NCI-H1417 treated with DMSO at 0.1 percent for 48 hours (cell line): ENCODE measurements around the gene ASPA.
"Not testable (repeated sequence)": the region's sequence is repeated elsewhere in the genome, so short reads cannot be mapped to it uniquely, and the experiment has no call there.

Experiments used
- DNase-seq: peaks from one replicate; lab custom pipeline; 2025; lab: John Stamatoyannopoulos, UW

Gene ASPA

DNA sequence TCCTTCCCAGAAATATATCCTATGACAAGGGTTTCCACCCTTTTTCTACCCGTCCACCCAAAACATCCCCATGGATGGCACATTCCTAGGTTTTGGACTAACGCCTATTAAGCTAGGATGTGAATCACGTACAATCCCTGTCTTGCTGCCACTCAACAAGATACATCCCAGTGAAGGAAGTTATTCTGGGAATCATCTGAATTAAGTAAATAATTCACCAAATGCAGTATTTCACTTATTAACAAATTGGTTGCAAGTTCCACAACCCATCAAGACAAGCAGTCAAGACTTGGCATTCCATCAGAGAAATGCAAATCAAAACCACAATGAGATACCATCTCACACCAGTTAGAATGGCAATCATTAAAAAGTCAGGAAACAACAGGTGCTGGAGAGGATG is 32.1 kb downstream of the ASPA start:
- no peak for DNase-seq

DNA sequence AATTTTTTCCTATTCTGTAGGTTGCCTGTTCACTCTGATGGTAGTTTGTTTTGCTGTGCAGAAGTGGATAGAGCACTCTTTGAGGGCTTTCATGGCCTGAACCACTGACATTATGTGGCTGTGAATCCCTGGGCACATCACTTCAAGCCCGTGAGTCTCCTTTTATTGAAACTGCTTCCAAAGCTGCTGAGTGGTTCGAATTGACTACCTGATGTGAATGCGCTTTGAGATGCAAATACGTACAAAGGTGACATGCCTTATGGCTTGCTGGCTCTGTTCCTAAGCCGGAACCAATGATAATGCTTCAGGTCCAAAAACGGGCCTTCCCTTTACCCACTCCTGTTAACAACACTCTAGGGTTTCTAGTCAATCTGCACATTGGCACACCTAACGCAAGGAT is 34.3 kb downstream of the ASPA start:
- no peak for DNase-seq

DNA sequence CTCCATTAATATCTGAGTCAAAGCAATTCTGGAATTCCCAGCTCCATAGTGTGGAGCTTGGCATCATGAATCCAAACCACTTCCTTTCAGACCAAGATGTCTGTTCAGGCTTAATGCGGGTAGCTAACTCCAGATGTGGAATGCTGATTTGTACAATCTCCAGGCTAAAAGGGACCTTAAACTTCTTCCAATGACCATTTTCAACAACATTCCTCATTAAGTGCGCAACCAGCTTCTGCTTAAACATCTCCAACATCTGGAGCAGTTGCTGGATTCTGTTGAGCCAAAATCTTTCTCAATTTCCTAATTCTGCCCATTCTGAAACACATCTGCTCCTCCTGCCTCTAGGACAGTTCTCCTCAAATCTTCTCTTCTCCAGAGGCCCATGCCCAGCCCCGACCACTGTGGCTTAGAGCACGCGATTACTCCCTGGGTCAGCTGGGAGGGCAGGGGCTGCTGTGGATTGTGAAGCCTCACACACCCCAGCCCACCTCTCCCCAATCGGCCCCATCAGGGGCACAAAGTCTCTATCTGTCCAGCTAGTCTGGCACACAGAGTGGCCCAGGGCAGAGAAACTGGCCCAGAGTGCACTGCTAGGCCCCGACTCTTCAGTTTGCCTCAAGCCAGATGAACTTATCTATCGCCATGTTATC is 36.2 kb downstream of the ASPA start:
- no peak for DNase-seq

DNA sequence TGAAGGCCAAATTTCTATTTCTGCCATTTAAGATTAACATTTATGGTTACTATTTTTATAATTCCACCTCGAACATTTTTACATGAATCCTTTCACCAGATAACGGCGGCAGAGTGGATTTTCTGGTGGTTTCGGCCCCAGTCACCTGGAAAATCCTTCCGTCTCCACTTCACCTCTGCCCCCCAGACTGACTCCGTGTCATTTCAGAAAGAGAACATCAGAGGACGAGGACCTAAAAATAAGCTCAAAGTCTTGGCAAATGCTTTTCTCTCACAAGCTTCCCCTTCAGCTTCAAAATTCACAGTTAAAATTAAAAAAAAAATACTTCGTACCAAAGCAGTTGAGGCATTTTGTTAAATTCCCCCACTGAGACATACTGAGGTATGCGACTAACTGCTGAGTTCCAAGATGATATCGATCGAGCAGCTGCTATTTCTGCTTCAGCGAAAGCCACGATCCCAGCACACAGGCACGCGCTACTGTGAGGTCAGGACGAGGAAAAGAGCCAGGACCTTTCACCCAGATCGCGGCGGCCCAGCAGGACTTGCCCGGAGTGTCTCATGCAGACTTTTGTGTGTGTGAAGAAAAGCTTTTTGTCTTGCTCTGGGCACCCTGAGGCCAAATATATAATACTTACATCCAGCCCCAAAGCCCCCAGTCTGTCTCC is 36.8 kb downstream of the ASPA start:
- DNase-seq, result no peak

DNA sequence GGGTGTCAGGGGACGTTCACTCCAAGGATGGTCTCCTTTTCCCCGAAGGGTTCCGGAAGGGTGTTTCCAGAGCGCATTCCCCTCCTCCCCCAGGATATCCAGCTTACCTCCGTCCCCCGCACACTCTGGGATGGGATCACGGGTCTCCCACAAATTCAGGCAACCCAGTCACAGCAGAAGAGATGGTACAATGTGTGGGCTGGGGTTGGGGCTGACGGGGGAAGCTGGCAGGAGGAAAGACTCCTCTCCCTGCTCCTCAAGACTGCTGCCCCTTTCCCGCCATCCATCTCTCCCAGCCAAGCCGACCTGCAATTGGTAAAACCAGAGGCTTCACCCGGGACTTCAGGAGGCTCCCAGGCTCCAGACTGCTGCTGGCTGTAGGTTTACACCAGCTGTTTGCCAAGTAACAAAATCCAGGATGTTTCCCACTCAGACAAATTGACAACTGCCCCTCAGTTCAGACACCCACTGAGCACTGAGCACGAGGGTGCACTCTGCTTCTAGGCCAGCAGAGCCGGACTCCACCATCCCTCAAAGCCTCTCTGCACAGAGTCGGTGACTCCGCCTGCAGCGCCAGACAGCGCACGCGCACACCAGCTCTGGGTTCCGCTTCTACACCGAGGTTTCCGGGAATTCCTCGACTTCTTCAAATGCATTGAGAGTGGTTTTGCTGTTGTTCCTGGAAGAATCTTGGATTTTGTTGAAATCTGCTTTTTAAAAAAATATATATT is 37.7 kb downstream of the ASPA start:
- no peak for DNase-seq

DNA sequence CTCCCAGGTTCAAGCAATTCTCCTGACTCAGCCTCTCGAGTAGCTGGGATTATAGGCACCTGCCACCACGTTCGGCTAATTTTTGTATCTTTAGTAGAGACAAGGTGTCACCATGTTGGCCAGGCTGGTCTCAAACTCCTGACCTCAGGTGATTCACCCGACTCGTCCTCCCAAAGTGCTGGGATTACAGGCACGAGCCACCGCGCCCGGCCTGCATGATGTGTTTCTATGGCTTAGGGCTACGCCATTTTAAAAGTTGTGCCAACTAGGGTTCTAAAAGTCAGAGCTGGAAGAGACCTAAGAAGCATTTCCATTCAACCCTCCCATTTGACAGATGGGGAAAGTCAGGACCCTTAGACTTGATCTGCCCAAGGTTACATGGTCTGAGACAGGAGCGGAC is 38.4 kb downstream of the ASPA start:
- DNase-seq, result not testable (repeated sequence)

DNA sequence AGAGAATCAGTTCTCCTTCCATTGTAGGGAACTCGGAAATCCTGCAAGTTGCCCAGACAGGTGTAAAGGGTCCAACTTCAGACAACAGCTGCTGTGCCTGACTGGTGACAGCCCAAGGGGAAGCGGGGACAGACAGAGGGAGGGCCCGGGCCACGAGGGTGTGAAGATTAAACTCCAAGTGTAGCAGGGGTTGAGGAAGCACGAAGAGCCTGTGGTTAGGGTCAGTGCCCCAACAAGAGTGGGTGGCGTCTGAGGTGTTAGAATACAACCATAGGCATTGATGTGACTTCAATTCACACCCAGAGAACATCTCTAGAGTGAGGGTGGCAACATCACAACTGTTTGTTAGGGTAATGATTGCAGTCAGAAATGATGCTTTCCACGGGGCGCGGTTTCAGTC is 39.1 kb downstream of the ASPA start:
- DNase-seq, result no peak

DNA sequence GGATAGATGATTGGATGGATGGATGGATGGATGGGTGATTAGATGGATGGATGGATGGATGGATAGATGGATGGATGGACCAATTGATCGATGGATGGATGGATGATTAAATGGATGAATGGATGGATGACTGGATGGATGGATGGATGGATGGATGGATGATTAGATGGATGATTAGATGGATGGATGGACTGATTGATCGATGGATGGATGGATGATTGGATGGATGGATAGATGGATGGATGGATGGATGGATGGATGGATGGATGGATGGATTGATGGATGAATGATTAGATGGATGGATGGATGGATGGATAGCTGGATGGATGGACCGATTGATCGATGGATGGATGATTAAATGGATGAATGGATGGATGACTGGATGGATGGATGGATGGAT is 43.7 kb downstream of the ASPA start:
- DNase-seq, result not testable (repeated sequence)

DNA sequence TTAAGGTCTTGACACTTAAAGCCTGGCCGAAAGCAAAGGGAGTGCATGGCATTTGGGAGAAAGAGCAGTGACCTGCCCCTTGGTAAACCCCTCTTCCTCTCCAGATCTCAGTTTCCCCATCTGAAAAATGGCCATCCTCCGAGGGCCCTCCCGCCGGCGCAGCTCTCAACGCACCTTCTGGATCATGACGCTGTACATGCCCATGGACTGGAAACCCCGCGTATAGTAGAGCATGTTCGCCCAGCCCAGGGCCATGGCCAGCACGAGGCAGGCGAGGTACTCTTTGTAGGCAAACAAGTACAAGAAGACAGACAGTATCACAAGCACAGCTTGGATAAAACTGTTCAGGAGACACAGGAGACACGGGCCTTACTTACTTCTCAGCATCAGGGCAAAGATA is 48.2 kb downstream of the ASPA start:
- no peak for DNase-seq

DNA sequence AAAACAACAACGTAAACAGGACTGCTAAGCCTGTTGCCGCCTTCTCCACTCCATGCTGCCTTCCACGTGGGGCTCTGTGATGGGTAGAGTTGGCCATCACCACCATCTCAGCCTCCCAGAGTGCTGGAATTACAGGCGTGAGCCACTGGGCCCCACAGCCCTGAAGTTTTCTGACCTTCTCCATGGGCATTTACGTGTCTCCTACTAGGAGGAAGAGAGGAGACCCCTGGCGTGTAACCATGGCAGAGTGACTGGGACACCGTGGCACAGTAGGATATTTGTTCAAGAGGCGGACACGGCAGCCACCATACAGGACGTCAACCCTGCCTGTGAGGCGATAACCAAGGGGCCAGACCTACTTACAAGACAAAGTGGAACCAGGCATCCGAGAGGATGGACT is 50.7 kb downstream of the ASPA start:
- no peak for DNase-seq

DNA sequence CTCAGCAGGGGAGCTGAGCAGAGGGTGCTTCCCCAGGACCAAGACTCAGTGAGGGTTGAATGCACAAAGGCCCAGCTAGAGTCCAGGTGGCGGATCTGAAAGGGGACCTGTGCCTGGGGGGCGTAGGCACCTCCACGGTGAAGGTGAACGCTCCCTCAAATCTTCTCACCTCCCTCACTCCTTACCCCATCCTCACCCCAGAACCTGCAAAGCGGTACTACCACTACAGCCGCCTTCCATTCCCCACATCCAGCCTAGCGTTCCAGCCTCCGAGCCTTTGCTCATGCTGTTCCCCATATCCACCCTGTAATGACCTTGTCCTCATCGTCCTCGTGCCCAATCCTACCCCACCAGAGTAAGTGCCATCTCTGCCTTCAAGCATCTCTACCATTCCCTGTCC is 51.2 kb downstream of the ASPA start:
- DNase-seq, result no peak

DNA sequence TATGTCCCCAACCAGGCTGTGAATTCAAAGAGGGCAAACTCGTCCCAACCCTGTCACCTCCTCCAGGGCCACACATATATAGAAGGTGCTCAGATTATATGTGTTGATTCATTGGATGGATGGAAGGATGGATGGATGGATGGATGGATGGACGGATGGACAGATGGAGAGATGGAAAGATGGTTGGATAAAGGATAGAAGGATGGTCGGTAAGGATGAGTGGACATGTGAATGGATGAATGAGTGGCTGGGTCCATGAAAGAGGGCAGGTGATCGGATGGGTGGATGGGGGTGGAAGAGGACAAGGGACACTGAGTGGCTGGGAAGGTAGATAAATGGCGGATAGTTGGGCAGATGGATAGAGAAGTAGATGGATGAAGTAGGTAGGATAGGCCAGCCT is 51.7 kb downstream of the ASPA start:
- no peak for DNase-seq

DNA sequence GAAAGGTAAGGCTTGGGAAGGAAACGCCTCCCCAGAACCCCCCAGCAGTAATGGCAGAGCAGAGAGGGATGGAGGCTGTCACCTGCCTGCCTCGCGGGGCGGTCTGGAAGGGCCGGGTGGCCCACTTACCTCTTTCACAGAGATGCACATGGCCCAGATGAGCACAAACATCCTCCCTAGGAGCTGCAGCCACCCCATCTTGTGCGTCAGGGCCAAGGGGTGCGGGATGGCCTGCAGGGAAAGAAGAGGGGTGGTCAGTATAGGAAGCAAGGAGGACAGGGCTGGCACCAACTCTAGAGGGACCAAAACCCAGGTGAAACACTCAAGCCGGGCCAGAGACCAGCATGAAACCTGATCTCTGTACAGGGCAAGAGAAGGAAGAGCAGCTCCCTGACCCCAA is 52.1 kb downstream of the ASPA start:
- DNase-seq, result no peak

DNA sequence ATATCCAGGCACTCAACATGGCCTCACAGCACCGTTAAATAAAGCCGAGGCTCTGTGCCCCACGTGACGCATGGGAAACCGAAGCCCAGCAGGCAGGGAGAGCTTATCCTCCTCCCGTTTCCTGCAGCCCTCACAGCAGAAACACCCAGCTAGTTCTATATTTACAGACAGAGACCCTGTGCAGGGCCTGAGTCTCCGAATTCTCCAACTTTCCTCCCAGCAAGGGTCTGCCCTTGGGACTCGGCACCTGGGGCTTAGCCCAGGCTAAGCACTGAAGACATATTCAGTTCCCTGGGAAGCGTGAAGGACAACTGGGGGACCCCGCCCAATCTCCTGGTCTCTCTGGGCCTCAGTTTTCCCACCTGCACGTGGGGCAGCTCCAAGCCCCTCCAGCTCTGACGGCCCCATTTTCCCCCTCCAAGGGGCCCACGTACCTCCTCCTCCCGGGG is 52.6 kb downstream of the ASPA start:
- DNase-seq, result no peak

DNA sequence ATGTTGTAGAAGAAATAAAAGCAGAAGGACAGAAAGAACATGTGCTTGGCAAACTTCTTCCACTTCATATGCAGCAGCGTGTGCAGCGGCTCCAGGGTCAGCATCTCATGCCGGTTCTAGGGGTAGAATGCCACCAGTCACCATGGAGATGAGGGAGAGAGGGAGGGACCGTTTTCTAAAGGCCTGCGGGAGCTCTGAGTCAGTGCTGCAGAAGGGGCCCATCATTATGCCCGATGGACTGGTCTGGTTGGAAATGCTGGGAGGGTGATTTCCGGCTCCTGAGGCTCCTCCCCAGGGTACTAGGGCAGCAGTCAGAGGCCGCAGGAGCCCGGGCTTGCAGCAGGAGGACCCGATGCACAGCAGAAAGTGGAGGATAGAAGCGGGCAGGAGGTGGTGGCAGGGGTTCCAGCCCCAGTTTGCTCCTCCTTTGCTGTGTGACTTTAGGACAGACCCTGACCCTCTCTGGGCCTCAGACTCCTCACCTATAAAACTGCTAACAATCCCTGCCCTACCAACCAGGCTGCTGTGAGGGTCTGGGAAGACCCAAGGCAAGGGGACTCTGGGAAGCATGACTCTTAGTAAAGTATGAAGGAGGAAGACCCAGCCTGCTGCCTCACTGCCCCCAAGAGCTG is 53.2 kb downstream of the ASPA start:
- no peak for DNase-seq

DNA sequence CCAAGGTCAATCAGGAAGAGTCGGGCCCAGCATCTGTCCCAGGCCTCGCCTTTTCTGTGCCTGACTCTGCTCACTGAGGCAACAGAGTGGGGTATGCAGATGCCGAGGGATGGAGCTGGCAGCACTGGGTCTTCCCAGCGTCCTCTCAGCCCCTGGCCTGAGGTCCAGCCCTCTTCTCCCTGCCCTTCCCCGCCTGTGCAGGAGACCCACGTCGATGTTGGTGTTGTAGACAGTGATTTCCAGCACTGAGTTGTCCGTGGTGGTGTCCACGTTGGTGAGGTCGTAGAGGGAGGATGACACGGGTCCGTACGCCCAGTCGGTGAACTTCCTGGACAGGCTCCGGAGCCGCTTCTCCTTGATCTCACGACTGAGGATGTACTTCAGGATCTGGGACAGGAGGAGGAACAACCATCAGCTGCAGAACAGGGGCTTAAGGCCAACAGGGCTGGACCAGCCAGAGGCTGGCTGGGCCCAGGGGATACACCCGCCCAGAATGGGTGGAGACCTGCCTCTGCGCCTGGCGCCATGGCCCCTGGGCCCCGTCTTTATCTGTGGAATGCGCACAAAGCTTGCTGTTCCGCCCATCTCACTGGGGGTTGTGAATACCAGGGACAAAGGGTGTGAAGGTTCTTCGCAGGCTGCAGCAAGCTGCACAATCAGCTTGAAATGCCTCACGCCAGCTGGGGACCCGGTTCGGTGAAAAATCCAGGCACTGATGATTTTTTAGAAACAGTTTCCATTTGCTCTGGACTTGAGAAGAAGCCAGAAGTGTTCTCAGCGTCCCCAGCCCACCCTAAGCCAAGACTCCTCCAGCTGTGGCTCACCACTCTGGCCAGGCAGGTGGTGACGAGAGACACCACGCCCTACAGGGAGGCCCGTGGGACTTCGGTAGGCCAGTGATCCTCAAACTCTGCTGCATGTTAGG is 54.3 kb downstream of the ASPA start:
- DNase-seq, result no peak

DNA sequence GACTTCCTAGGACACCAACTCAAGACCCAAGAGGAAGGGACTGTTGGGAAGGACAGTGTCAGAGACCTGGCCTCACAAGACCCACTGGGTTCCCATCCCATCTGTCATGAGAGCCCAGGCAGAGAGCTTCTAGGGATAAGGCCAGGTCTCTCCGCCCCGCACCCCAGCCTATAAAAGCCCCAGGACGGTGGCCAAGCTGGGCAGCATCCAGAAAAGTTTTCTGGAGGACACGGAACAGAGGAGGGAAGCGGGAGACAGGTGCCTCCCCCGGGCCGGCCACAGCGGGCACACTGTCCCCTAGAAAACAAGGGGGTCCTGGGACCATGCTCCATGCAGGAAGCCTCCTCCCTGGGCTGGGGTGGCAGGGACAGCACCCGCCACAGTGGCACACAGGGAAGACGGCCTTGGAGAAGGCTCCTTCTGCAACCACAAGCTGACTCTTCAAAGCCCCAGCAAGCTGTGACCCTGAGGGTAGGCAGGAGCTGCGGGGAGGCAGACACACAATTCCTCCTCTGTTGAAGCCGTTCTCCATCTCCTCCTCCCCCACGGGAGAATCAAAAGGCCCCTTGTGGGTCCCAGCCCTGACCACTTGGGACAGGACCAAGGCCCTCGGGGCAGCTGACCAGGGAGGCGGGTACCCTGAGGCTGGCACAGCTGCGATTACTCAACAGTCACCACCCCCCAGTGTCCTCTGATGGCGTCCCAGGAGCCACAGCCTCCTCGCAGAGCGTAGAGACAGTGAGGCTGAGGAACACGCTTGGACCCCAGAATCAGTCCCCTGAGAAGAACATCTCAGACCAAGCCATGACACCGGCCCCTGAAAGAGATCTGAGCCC is 55.7 kb downstream of the ASPA start:
- DNase-seq, result no peak

DNA sequence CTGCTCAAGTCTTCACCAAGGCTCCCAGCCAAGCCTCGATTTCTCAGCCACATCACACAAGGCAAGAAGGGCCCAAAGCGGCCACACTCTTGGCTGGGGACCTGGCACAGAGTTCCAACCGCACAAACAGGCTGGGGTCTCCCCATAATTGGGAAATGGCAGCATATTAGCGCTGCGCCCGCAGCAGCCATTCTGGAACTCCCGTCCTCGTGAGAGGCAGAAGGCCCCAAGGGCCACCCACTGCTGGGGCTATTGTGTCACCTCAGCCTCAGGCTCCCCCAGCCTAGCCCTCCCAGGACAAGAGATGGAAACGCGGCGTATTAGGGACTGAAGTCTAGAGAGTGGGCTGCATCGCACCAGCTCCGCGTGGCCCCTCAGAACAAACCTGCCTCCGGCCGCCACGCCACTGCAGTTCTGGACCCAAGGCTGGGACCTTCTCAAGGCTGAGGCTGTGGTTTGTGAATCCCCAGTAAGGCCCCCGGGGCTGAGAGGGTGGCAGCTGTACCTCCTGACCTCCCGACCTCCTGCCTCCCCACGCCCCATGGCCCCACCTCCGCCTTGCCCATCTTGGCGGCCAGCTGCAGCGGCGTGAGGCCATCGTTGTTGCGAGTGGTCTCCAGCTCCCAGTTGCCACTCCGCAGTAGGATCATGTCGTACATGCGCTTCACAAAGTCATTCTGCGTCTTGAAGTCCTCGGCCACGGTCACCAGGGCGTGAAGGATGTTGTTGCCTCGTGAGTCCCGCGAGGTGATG is 56.5 kb downstream of the ASPA start:
- DNase-seq, result no peak

DNA sequence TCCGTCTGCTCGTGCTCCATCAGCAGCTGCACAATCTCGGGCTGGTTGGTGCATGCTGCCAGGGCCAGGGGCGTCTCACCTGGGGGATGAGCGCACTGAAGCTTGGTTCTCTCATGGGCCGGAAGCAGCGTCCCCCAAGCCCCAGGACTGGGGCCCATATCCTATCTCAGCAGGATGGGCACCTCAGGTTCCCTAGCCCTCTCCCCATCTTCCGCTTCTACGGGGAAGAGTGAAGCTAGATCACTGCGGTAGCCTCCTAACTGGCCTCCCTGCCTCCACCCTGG is 57.0 kb downstream of the ASPA start:
- DNase-seq, result no peak

DNA sequence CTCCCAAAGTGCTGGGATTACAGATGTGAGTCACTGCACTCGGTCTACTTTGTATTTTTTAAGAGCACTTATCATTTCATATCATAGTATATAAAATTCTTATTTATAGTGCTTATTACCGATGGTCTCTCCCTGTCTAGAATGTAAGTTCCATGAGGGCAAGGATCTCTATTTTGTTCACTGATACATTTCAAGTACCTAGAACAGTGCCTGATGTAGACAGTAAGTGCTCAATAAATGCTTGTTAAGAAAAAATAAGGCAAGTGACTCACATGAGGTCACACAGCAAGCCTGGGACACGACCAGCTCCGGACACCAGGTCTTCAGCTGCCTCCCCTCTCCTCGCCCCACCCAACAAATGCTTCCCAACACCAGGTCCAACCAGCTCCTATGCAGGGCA is 58.0 kb downstream of the ASPA start:
- no peak for DNase-seq
